SKM-1 treated with dmso at 0.1 percent for 144 hours (cell line): ENCODE data around the gene STAB1.

Source experiments
- DNase-seq: peaks from one replicate; lab custom pipeline; 2025; ENCODE audit not compliant: unreplicated experiment; lab: John Stamatoyannopoulos, UW

STAB1 gene

GRCh38 chr3:52561028-52561747, 66.0 kb downstream of the STAB1 start:
- DNase-seq: no peak

GRCh38 chr3:52563984-52564383, 68.8 kb downstream of the STAB1 start:
- no peak for DNase-seq

DNA sequence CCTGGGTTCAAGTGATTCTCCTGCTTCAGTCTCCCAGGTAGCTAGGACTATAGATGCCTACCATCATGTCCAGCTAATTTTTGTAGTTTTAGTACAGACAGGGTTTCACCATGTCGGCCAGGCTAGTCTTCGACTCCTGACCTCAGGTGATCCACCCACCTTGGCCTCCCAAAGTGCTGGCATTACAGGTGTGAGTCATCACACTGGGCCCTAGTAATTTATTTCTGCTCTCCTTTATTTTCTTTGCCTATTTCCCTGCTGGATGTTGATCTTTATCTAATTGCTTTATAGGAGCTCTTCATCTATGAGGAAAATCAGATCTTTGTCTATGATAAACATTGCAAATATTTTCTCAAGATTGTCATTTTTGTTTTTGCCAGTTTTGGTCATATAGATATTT, 72.9 kb downstream of the STAB1 start:
- no peak for DNase-seq

DNA sequence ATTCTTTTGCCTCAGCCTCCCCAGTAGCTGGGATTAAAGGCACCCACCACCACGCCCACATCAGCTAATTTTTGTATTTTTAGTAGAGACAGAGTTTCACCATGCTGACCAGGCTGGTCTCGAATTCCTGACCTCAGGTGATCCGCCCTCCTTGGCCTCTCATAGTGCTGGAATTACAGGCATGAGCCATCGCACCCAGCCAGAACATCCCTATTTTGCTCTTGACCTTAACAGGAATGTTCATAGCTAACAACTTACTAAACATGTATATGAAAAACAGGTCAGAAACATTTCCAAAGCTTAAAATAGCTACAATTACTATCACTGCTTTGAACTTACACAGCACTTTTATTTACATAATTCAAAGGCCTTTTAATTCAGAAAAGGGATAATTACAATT, 74.9 kb downstream of the STAB1 start:
- DNase-seq: no peak

- no peak for DNase-seq
Observed at GRCh38 chr3:52572221-52572620, 77.1 kb downstream of the STAB1 start.
